Panc1 (cell line): Measurements from ENCODE around the gene TUBG1. TPM values are rescaled to one million over a fixed set of nuclear protein-coding genes. Genes with fewer than 3 reads are reported as not detected.

Experiments
- ATAC-seq: fragments of 200-7000 bp; cut with Tn5 transposase; 2 replicates; pipeline ENCODE4 v1.9.1; 2020; ENCODE audit warnings: mild to moderate bottlenecking, moderate library complexity
- BruUV-seq: library from RNA; stranded (reverse); fragments of 400-500 nt; replicated peaks from 2 replicates; lab custom pipeline; 2021; lab: Mats Ljungman, UMichigan
- CTCF ChIA-PET: fragments of 300-600 bp; sonication (Branson Sonifier 250); formaldehyde crosslinking; loops from one replicate; lab custom pipeline; 2022; ENCODE audit warnings: antibody characterized with exemption; lab: Charles Lee
- POLR2A ChIA-PET: fragments of 300-600 bp; sonication (Branson Sonifier 250); formaldehyde crosslinking; loops from one replicate; lab custom pipeline; 2022; ENCODE audit warnings: antibody characterized with exemption; lab: Charles Lee
- DNase-seq: peaks from one replicate; pipeline ENCODE4 v3.0.0-alpha.2; 2010; ENCODE audit warnings: low read depth, low spot score
- H3K27ac ChIP-seq: 2 replicates; pipeline ENCODE4 v1.5.1; 2011; ENCODE audit warnings: mild to moderate bottlenecking, low read length, inconsistent platforms
- H3K27me3 ChIP-seq: fragments of 200-500 bp; sonication (Bioruptor generic); 2 replicates; pipeline ENCODE4 v1.6.0; 2014; ENCODE audit warnings: low read length, inconsistent platforms; ENCODE audit not compliant: control insufficient read depth, insufficient read depth
- H3K36me3 ChIP-seq: fragments of 200-500 bp; sonication (Bioruptor generic); 2 replicates; pipeline ENCODE4 v1.5.1; 2014; ENCODE audit warnings: inconsistent platforms, mild to moderate bottlenecking, low read length, moderate library complexity; ENCODE audit not compliant: control insufficient read depth, insufficient read depth
- H3K4me1 ChIP-seq: 2 replicates; pipeline ENCODE4 v1.5.1; 2011; ENCODE audit warnings: inconsistent platforms, mild to moderate bottlenecking, low read length, moderate library complexity; ENCODE audit not compliant: control insufficient read depth, insufficient read depth
- H3K4me3 ChIP-seq, 2 experiments: 2 replicates each; pipeline ENCODE4 v1.5.1; 2011 to 2012; ENCODE audit warnings: low read depth in 2 of 2, low read length in 2 of 2, mild to moderate bottlenecking in 2 of 2, inconsistent platforms in 1 of 2, moderate library complexity in 1 of 2
- H3K9me3 ChIP-seq: fragments of 200-500 bp; sonication (Bioruptor generic); 2 replicates; pipeline ENCODE4 v1.5.1; 2014; ENCODE audit warnings: low read depth, mild to moderate bottlenecking, inconsistent platforms, low read length, moderate library complexity; ENCODE audit not compliant: control insufficient read depth, insufficient read depth
- CTCF ChIP-seq: fragments of 450-650 bp; IDR thresholded peaks from 2 replicates; pipeline ENCODE4 v1.5.1; 2017; ENCODE audit warnings: mild to moderate bottlenecking
- POLR2AphosphoS5 ChIP-seq: IDR thresholded peaks from 2 replicates; pipeline ENCODE4 v1.6.1; 2012; ENCODE audit warnings: mild to moderate bottlenecking, low read depth, low read length, moderate library complexity
- REST ChIP-seq, 2 experiments: IDR thresholded peaks; 2 replicates each; pipeline ENCODE4 v1.6.1; 2011 to 2012; ENCODE audit warnings: low read depth in 2 of 2, control low read depth in 1 of 2, low read length in 1 of 2, mild to moderate bottlenecking in 1 of 2, moderate library complexity in 1 of 2; ENCODE audit not compliant: insufficient read depth in 1 of 2
- SIN3A ChIP-seq: IDR thresholded peaks from 2 replicates; pipeline ENCODE4 v1.6.1; 2012; ENCODE audit warnings: low read depth, mild to moderate bottlenecking, low read length, moderate library complexity, borderline replicate concordance; ENCODE audit not compliant: insufficient read depth
- TCF7L2 ChIP-seq: IDR thresholded peaks from 2 replicates; pipeline ENCODE4 v1.6.1; 2011; ENCODE audit warnings: mild to moderate bottlenecking, low read depth, low read length, inconsistent platforms
- in situ Hi-C: cut with HindIII; loops from 2 replicates; pipeline ENCODE4 v1.10.0; 2016; ENCODE audit warnings: low sequenced_read_pairs, low pct_unique_long_range_greater_than_20kb
- intact Hi-C: fragments of 100-400 bp; cut with micrococcal nuclease; formaldehyde crosslinking; loops from one replicate; pipeline ENCODE4 v1.10.0; 2022; ENCODE audit not compliant: unreplicated experiment
- total RNA-seq: library from RNA; stranded (reverse); gene quantifications from one replicate; pipeline ENCODE4 v1.2.1, GENCODE V29; 2021; ENCODE audit not compliant: unreplicated experiment

The TUBG1 gene
- total RNA-seq, 1 experiment from 2014 or later: 99.8 TPM

- ATAC-seq (peak; percentile 81), DNase-seq (peak; percentile 86)
- TF ChIP-seq SIN3A (peak; percentile 83; the same call in 1 of the 2 replicates), POLR2AphosphoS5 (peak; percentile 86), CTCF (no peak), TCF7L2 (no peak)
- BruUV-seq: no TSS peak
- H3K9me3 ChIP-seq: no peaks in the 10 kb centered on the region
- H3K27ac ChIP-seq: peak within 1 kb of the TSS; percentile 89
- in situ Hi-C loops: no loop called here
- H3K36me3 ChIP-seq: peaks cover 7% of the 10 kb centered on the region
- intact Hi-C loops: no loop called here
- CTCF ChIA-PET: no interaction called here
- peak within 1 kb of the TSS; percentile 87 to 88 for H3K4me3 ChIP-seq
- POLR2A ChIA-PET: no interaction called here
- no peaks in the 10 kb centered on the region for H3K27me3 ChIP-seq
- peaks cover 25% of the 10 kb centered on the region for H3K4me1 ChIP-seq
Observed at GRCh38 chr17:42561897-42562387, 47.5 kb upstream of the TUBG1 start, which contains the start of gene COASY. Gene COASY, plus strand, starts transcription at chr17:42562148. Its CDS starts 475 bp downstream, at chr17:42562623.

- CTCF ChIA-PET: no interaction called here
- peak overlapping the region; percentile 87 to 88 for H3K4me3 ChIP-seq
- H3K27me3 ChIP-seq: no peaks in the 10 kb centered on the region
- in situ Hi-C loops (no loop called here), intact Hi-C loops (no loop called here)
- POLR2A ChIA-PET: no interaction called here
- H3K9me3 ChIP-seq: no peaks in the 10 kb centered on the region
- H3K36me3 ChIP-seq: peaks cover 7% of the 10 kb centered on the region
- TSS peak; percentile 87 for BruUV-seq
- no peak for DNase-seq
- no peak for TF ChIP-seq POLR2AphosphoS5
- TF ChIP-seq SIN3A: no peak
- no peak for TF ChIP-seq TCF7L2
- no peak for TF ChIP-seq CTCF
- no peak for TF ChIP-seq REST (IDR thresholded peaks at IDR 0.05; ENCODE audit: insufficient read depth in 1 of 2, low read depth in 2 of 2, low read length in 1 of 2)
- peak overlapping the region; percentile 89 for H3K27ac ChIP-seq
- H3K4me1 ChIP-seq: peaks cover 25% of the 10 kb centered on the region
- peak; percentile 35 for ATAC-seq
Observed at GRCh38 chr17:42562388-42563142, 46.9 kb upstream of the TUBG1 start.
